Measurements from ENCODE around the gene OR8S1. TPM values are rescaled to one million over a fixed set of nuclear protein-coding genes. Genes with fewer than 3 reads are reported as not detected.

OR8S1 gene
- total and polyA plus RNA-seq, 2 of the 8 experiments (the other 6 are each of a cell fraction or from before 2014, with no cell fraction given): not detected

DNA sequence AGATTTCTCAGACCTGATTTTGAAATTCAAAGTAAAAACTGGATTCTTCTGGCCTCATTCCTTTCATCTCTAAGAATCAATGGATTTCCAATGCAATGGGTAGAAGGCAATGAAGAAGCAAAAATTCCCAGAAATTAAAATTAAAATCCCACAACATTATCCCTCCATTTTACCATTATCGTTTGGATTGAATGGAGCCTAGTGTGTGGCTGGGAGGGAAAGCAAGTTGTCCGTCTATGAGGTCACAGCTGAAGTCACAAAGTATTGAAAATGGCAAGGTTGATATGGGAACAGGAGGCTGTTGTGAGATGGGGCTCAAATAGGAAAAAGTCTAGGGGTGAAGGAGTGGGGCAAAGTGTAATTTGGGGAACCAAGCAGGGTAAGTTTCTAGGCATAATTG is 43.2 kb upstream of the OR8S1 start, which contains the start of gene C12orf54:
C12orf54 (plus strand) TSS at position 301 of the 400 bp plus-strand sequence. CDS start 799 bp downstream, outside the sequence.
- Histone ChIP-seq H3K18ac (ENCODE audit: extremely low read depth, low read length) (no peak within 1 kb of the TSS), H3K36me3 (ENCODE audit: control insufficient read depth in 2 of 4, insufficient read depth in 4 of 4, low read length in 3 of 4) (no peaks in the 10 kb centered on the region), H3K79me2 (ENCODE audit: control insufficient read depth in 1 of 2, insufficient read depth in 2 of 2, low read length in 2 of 2) (no peaks in the 10 kb centered on the region), H2BK20ac (ENCODE audit: low read length) (no peak within 1 kb of the TSS), H4K5ac (ENCODE audit: insufficient read length, low read depth, low read length) (no peak within 1 kb of the TSS), H3K4me2 (ENCODE audit: insufficient read depth in 1 of 2, low read depth in 2 of 2, low read length in 2 of 2) (no peak within 1 kb of the TSS), H3K14ac (ENCODE audit: insufficient read length) (no peak within 1 kb of the TSS), H3K27me3 (replicated peaks in 1 of 4; ENCODE audit: control insufficient read depth in 3 of 4, extremely low read depth in 1 of 4, insufficient read depth in 3 of 4, low read length in 3 of 4) (no peaks in the 10 kb centered on the region), H2BK15ac (ENCODE audit: low read length) (no peak within 1 kb of the TSS), H3K9me3 (ENCODE audit: insufficient read depth in 2 of 2, low read depth in 1 of 2, low read length in 1 of 2) (peaks cover 3 to 14% of the 10 kb centered on the region in 2 experiments; a peak in 1 of 4 replicates), H3K9ac (replicated peaks in 1 of 4; ENCODE audit: extremely low read depth in 1 of 4, low read depth in 3 of 4, low read length in 3 of 4) (no peak within 1 kb of the TSS), H4K8ac (ENCODE audit: extremely low read depth, insufficient read depth, low read length) (no peak within 1 kb of the TSS), H3K4me3 (ENCODE audit: extremely low read depth in 1 of 4, insufficient read depth in 2 of 4, low read depth in 3 of 4, low read length in 4 of 4) (no peak within 1 kb of the TSS), H3K23me2 (ENCODE audit: low read depth, low read length) (no peaks in the 10 kb centered on the region), H2AFZ (ENCODE audit: low read length) (no peak within 1 kb of the TSS), H3K4me1 (replicated peaks in 1 of 4; ENCODE audit: control insufficient read depth in 3 of 4, insufficient read depth in 4 of 4, low read length in 3 of 4) (no peaks in the 10 kb centered on the region), H3K4ac (replicated peaks; ENCODE audit: insufficient read length, low read depth, low read length) (no peak within 1 kb of the TSS), H2BK5ac (ENCODE audit: low read depth, low read length) (no peak within 1 kb of the TSS), H3K23ac (ENCODE audit: insufficient read length) (no peak within 1 kb of the TSS), H2AK5ac (ENCODE audit: low read depth, low read length) (no peak within 1 kb of the TSS), H2BK120ac (replicated peaks; ENCODE audit: low read depth, low read length) (no peak within 1 kb of the TSS), H3K27ac (ENCODE audit: low read depth, low read length) (no peak within 1 kb of the TSS), H4K91ac (replicated peaks; ENCODE audit: insufficient read length, low read length) (no peak within 1 kb of the TSS), H3K56ac (replicated peaks; ENCODE audit: insufficient read length, low read depth, low read length) (no peak within 1 kb of the TSS), H3K79me1 (ENCODE audit: low read depth, low read length) (no peaks in the 10 kb centered on the region), H4K20me1 (replicated peaks in 1 of 2; ENCODE audit: control insufficient read depth in 1 of 2, insufficient read depth in 2 of 2, low read length in 2 of 2) (no peaks in the 10 kb centered on the region), H2BK12ac (ENCODE audit: low read depth, low read length) (no peak within 1 kb of the TSS)
- no peak for FAIRE-seq
- CTCF ChIA-PET (ENCODE audit: partially characterized antibody): no interaction called here
- no peak for DNase-seq (ENCODE audit: low read depth in 1 of 2, low spot score in 2 of 2)
- POLR2A ChIA-PET (ENCODE audit: partially characterized antibody): no interaction called here
- 75% methylated on average over 2 of the region's 2 CpGs; no CpG with 5 or more reads in 1 of the 2 experiments for WGBS, 2 experiments (ENCODE audit: extremely low coverage in 1 of 2, insufficient coverage in 1 of 2, insufficient read length in 1 of 2, insufficient replicate concordance in 2 of 2, low coverage in 1 of 2, low lambda C conversion rate in 2 of 2, missing lambda C conversion rate in 1 of 2)
- TF ChIP-seq SP1 (IDR thresholded peaks at IDR 0.05; ENCODE audit: low read depth, low read length): no peak
- TF ChIP-seq EGR1 (IDR thresholded peaks at IDR 0.05; ENCODE audit: borderline replicate concordance, low read depth, low read length): no peak
- no peak for TF ChIP-seq CBX5 (IDR thresholded peaks at IDR 0.05; ENCODE audit: low read depth, low read length)
- no peak for TF ChIP-seq POLR2A (IDR thresholded peaks at IDR 0.05; ENCODE audit: control extremely low read depth in 1 of 2, low read depth in 2 of 2, low read length in 2 of 2)
- no peak for TF ChIP-seq HDAC2 (IDR thresholded peaks at IDR 0.05; ENCODE audit: borderline replicate concordance in 1 of 2, low read depth in 2 of 2, low read length in 2 of 2)
- TF ChIP-seq GABPA (IDR thresholded peaks at IDR 0.05; ENCODE audit: borderline replicate concordance, insufficient read depth, low read length): no peak
- TF ChIP-seq, protein P1, sequence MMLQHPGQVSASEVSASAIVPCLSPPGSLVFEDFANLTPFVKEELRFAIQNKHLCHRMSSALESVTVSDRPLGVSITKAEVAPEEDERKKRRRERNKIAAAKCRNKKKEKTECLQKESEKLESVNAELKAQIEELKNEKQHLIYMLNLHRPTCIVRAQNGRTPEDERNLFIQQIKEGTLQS (IDR thresholded peaks at IDR 0.05; ENCODE audit: insufficient read depth, low read depth, low read length): no peak
- no peak for TF ChIP-seq SP4 (IDR thresholded peaks at IDR 0.05; ENCODE audit: low read length)
- TF ChIP-seq ASH2L (IDR thresholded peaks at IDR 0.05; ENCODE audit: low read length): no peak
- no peak for TF ChIP-seq TAF1 (IDR thresholded peaks at IDR 0.05; ENCODE audit: low read depth, low read length)
- TF ChIP-seq CEBPB (IDR thresholded peaks at IDR 0.05; ENCODE audit: low read depth, low read length): no peak
- TF ChIP-seq CBX8 (IDR thresholded peaks at IDR 0.05; ENCODE audit: borderline replicate concordance, low read depth, low read length): no peak
- no peak for TF ChIP-seq SUZ12 (IDR thresholded peaks at IDR 0.05; ENCODE audit: low read length)
- TF ChIP-seq SAP30 (IDR thresholded peaks at IDR 0.05; ENCODE audit: insufficient read depth, insufficient replicate concordance, low read length): no peak
- TF ChIP-seq TCF12 (IDR thresholded peaks at IDR 0.05; ENCODE audit: low read depth, low read length): no peak
- TF ChIP-seq YY1 (IDR thresholded peaks at IDR 0.05; ENCODE audit: low read depth, low read length): no peak

Data from H1 (cell line).